Body of pancreas (tissue), 4 donors: ENCODE results near the gene INHA. TPM values are rescaled to one million over a fixed set of nuclear protein-coding genes. Genes with fewer than 3 reads are reported as not detected.

ENCODE experiments used
- ATAC-seq: fragments of 150-250 bp; one replicate; pipeline ENCODE4 v1.9.1; 2016
- DNase-seq, 4 donors: peaks; one replicate each; pipeline ENCODE4 v3.0.0-alpha.2; 2019
- H3K27ac ChIP-seq, 4 donors: fragments of 200-600 bp; sonication (generic); 1 replicate in 3 of 4; 2 replicates in 1 of 4; pipeline versions ENCODE4 v1.5.1 to v1.6.1; 2016 to 2019; ENCODE audit warnings: mild to moderate bottlenecking in 1 of 4, mixed read lengths in 1 of 4, moderate library complexity in 1 of 4
- H3K27me3 ChIP-seq, 2 donors: fragments of 200-600 bp; sonication (generic); one replicate each; pipeline ENCODE4 v1.6.0; 2016; ENCODE audit warnings: mild to moderate bottlenecking in 1 of 2
- H3K36me3 ChIP-seq, 2 donors: fragments of 200-600 bp; sonication (generic); replicated peaks in 1 of 2; 2 replicates each; pipeline ENCODE4 v1.5.1; 2016; ENCODE audit warnings: low read depth in 2 of 2; ENCODE audit not compliant: insufficient read depth in 1 of 2
- H3K4me1 ChIP-seq: fragments of 200-600 bp; sonication (generic); one replicate; pipeline ENCODE4 v1.6.0; 2016
- H3K4me3 ChIP-seq, 2 donors: fragments of 200-600 bp; sonication (generic); 1 replicate in 1 of 2; 2 replicates in 1 of 2; pipeline ENCODE4 v1.5.1; 2016 to 2019
- H3K9me3 ChIP-seq, 3 donors: fragments of 200-600 bp; sonication (generic); 1 replicate in 2 of 3; 2 replicates in 1 of 3; pipeline ENCODE4 v1.5.1; 2016
- POLR2A ChIP-seq, 3 donors: fragments of 450-650 bp; IDR thresholded peaks; one replicate each; pipeline ENCODE4 v1.6.1; 2016; ENCODE audit warnings: antibody characterized with exemption in 3 of 3, mild to moderate bottlenecking in 2 of 3
- WGBS, 2 donors: methylation state at CpG; one replicate each; pipeline ENCODE4 v1.1.5; 2017; 5-methylcytosine and 5-hydroxymethylcytosine counted together
- intact Hi-C: fragments of 100-400 bp; cut with DNase I; formaldehyde crosslinking; loops from one replicate; pipeline ENCODE4 v1.15.1; 2023
- total RNA-seq, 2 donors: library from RNA; depleted of rRNA; stranded (reverse); fragments of >200 nt; gene quantifications; one replicate each; pipeline ENCODE4 v1.1.0, GENCODE V29; 2016
- TF ChIP-seq, protein P1 (sequence below), 7 experiments: fragments of 450-650 bp in 4 of 7; fragments of 200-600 bp in 3 of 7; sonication (generic) in 3 of 7; IDR thresholded peaks; one replicate each; pipeline ENCODE4 v1.5.1; 2016 to 2019; ENCODE audit warnings: antibody characterized with exemption in 7 of 7

INHA gene
- total RNA-seq, 2 donors from 2014 or later, result 0.66 to 1.6 TPM

DNA sequence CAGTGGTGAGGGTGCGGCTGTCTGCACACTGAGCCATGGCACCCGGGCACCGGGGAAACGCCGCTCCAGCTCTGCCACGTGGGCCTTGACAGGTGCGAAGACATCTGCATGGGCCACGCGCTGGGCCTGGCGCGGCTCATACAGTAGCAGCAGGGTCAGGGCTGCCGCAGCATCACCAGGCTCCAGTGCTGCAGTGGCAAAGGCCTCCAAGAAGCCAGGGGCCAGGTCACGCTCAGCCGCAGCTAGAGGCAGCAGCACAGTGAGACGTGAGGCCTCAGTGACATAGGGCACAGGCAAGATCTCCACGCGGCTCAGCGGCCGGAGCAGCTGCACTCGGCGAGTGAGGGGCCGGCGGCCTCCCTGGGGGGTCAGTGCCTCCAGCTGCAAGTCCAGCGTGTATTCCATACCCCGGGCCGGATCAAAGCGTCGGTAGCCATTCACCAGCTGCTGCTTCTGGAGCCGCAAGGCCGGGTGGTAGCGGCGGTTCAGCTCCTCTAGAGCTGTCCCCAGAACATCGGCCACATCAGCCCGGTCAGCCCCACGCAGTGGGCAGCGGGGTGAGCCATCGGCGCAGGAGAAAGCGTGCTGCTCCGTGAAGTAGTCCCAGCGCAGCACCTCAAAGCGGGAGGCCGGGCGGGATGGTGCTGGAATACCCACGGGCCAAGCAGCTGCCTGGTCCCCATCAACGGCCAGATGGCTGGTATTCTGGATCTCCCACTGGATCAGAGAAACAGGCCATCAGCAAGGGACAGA lies 32.0 kb upstream of the INHA start:
- intact Hi-C loops, result loop anchor here (5.0 kb wide), 1 partner anchor 97 kb away; no protein-coding TSS in a partner anchor
- H3K9me3 ChIP-seq, result no peaks in the 10 kb centered on the region
- peaks cover 37% of the 10 kb centered on the region for H3K4me1 ChIP-seq
- H3K27ac ChIP-seq, result no peak overlapping the region
- ATAC-seq, result no peak
- H3K4me3 ChIP-seq, result no peak overlapping the region
- H3K27me3 ChIP-seq, result no peaks in the 10 kb centered on the region
- 87 to 90% methylated on average over 2 to 15 of the region's 46 CpGs for WGBS, 2 donors
- TF ChIP-seq POLR2A (IDR thresholded peaks at IDR 0.05), result no peak
- TF ChIP-seq, protein P1, sequence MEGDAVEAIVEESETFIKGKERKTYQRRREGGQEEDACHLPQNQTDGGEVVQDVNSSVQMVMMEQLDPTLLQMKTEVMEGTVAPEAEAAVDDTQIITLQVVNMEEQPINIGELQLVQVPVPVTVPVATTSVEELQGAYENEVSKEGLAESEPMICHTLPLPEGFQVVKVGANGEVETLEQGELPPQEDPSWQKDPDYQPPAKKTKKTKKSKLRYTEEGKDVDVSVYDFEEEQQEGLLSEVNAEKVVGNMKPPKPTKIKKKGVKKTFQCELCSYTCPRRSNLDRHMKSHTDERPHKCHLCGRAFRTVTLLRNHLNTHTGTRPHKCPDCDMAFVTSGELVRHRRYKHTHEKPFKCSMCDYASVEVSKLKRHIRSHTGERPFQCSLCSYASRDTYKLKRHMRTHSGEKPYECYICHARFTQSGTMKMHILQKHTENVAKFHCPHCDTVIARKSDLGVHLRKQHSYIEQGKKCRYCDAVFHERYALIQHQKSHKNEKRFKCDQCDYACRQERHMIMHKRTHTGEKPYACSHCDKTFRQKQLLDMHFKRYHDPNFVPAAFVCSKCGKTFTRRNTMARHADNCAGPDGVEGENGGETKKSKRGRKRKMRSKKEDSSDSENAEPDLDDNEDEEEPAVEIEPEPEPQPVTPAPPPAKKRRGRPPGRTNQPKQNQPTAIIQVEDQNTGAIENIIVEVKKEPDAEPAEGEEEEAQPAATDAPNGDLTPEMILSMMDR (IDR thresholded peaks at IDR 0.05), result no peak
- peaks cover 0 to 18% of the 10 kb centered on the region in 2 donors for H3K36me3 ChIP-seq
- DNase-seq, result no peak

DNA sequence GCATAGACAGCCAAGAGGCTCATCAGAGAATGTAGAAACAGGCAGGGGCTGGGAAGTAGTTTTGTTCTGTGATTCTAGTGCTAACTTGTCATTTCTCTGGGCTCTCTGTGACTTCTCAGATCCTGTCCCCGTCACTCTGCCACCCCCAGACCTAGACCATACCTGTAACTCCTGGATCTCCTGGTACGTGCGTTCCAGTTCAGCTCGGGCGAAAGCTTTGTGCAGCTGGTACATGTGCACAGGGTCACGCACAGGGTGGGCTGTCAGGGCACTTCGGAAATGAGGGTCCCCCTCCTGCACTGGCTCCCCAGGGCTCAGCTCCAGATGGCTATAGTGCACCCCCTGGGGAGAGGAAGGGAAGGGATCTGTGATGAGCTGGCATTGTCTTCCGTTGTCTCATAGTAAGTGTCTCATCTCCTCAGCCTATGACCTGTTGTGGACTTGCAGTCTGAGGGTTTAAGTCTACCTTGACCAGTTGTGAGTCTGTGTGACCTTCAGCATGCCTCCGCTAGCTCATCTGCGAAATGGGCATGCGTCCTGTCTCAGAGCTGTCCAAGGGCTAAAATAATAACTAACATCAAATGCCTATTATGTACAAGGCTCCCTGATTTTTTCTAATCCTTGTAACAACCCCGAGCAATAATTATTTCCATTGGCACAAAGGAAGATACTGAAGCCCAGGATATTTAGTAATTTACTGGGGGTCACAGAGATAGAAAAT lies 31.2 kb upstream of the INHA start:
- peaks cover 37% of the 10 kb centered on the region for H3K4me1 ChIP-seq
- ATAC-seq (no peak), DNase-seq (no peak)
- no peak for TF ChIP-seq POLR2A (IDR thresholded peaks at IDR 0.05)
- TF ChIP-seq, protein P1 (IDR thresholded peaks at IDR 0.05), result no peak
- H3K27me3 ChIP-seq, result no peaks in the 10 kb centered on the region
- 81 to 90% methylated on average over 11 to 12 of the region's 12 CpGs for WGBS, 2 donors
- no peaks in the 10 kb centered on the region for H3K9me3 ChIP-seq
- peaks cover 0 to 18% of the 10 kb centered on the region in 2 donors for H3K36me3 ChIP-seq
- intact Hi-C loops, result no loop called here
- H3K4me3 ChIP-seq, result no peak overlapping the region
- no peak overlapping the region for H3K27ac ChIP-seq

DNA sequence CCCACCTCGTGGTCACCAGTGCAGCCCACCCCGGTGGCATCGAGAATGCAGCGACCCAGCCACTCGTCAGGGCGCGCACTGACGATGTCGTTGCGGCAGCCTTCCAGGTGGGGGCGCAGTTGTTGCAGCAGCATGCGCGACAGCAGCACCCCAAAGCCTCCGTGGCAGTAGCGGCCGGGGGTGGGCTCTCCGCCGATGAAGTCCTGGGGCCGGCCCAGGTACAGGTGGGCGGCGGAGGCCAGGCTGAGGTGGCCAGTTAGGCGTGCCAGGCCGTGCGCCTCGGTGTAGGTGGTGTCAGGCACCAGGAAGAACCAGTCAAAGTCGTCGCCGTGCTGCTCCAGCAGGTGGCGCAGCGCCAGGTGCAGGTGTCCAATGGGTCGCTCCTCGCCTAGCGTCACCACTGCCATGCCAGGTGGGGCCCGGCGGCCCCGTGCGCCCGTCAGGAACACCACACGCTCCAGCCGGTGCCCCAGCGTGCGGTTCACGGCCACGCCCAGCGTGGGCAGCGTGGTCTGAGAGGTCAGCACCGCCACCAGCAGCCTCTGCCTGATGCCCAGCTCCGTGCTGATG lies 30.4 kb upstream of the INHA start:
- H3K4me3 ChIP-seq, result no peak overlapping the region
- DNase-seq, result peak; percentile 93 to 95 (median 94)
- peak; percentile 53 for ATAC-seq
- peaks cover 0 to 18% of the 10 kb centered on the region in 2 donors for H3K36me3 ChIP-seq
- no peaks in the 10 kb centered on the region for H3K9me3 ChIP-seq
- intact Hi-C loops, result no loop called here
- WGBS, 2 donors, result 2 to 4% methylated on average over 21 to 48 of the region's 48 CpGs
- H3K27me3 ChIP-seq, result no peaks in the 10 kb centered on the region
- TF ChIP-seq, protein P1 (IDR thresholded peaks at IDR 0.05), result peak; percentile 77 to 99 (median 91)
- peak in 2 of 3 donors; percentile 34 to 49 for TF ChIP-seq POLR2A (IDR thresholded peaks at IDR 0.05)
- peaks cover 37% of the 10 kb centered on the region for H3K4me1 ChIP-seq
- peak overlapping the region in 2 of 4 donors; percentile 97 to 98 for H3K27ac ChIP-seq

DNA sequence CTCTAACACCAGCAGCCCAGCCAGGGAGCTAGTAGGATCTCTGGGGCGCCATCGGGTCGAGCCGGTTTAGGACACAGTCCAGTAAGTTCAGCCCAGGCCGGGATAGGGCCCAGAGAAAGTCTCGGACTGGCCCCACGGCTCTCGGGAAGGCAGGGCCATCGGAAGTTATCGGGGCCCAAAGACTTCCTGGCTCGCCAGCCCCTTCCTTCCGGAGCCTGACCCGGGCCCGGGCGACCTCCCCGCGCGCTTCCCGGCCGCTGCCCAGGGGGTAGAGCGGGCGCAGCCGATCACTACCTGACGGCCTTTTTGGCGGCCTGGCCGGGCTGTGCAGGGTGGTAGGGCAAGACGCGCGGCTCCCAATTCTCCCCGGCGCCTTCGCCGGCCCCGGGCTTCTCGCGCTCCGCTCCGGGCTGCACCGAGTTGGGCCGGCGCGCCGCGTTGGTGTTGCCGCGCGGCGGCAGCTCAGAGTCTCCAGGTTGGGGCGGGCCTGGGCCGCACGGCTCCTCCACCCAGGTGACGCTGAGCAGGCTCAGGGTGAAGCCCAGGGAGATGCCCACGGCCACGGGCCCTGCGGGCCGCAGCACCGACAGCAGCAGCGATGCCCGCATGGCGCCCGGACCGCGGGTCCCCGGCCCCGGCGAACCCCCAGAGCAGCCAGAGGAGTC lies 29.0 kb upstream of the INHA start:
- peak overlapping the region; percentile 92 to 95 for H3K4me3 ChIP-seq
- WGBS, 2 donors, result 0 to 1% methylated on average over 17 to 58 of the region's 66 CpGs
- peak overlapping the region; percentile 94 to 98 (median 97) for H3K27ac ChIP-seq
- peaks cover 0 to 18% of the 10 kb centered on the region in 2 donors for H3K36me3 ChIP-seq
- peaks cover 37% of the 10 kb centered on the region for H3K4me1 ChIP-seq
- no peaks in the 10 kb centered on the region for H3K27me3 ChIP-seq
- H3K9me3 ChIP-seq, result no peaks in the 10 kb centered on the region
- TF ChIP-seq, protein P1 (IDR thresholded peaks at IDR 0.05), result peak in 1 of 7 experiments; percentile 6
- TF ChIP-seq POLR2A (IDR thresholded peaks at IDR 0.05), result no peak
- intact Hi-C loops, result no loop called here
- DNase-seq, result peak in 3 of 4 donors; percentile 39 to 51 (median 46)
- ATAC-seq, result peak; percentile 30
